ENCODE results near the gene ADAMTS4.
A peak's percentile ranks its signal among the peaks of the same experiment; 100 is the strongest.
"Not testable (repeated sequence)": the region's sequence is repeated elsewhere in the genome, so short reads cannot be mapped to it uniquely, and the experiment has no call there.

ADAMTS4 gene

GRCh38 chr1:161198897-161199431 is at the start of gene ADAMTS4:
Gene ADAMTS4, minus strand, starts transcription at chr1:161199054. Its CDS starts 427 bp downstream, at chr1:161198627.
- DNase-seq (ENCODE audit: low read depth), result no peak

- no peak for DNase-seq (ENCODE audit: low read depth)
Measured at GRCh38 chr1:161244888-161245287, 46.0 kb upstream of the ADAMTS4 start.

- no peak for DNase-seq (ENCODE audit: low read depth)
Measured at GRCh38 chr1:161242313-161242712, 43.5 kb upstream of the ADAMTS4 start.

GRCh38 chr1:161241682-161242081 is 42.8 kb upstream of the ADAMTS4 start:
- DNase-seq (ENCODE audit: low read depth), result no peak

- no peak for DNase-seq (ENCODE audit: low read depth)
Measured at GRCh38 chr1:161238039-161238473, 39.2 kb upstream of the ADAMTS4 start, which contains the start of gene NR1I3. Gene NR1I3, minus strand, starts transcription at chr1:161238203. Its CDS starts 1,638 bp downstream, at chr1:161236565.

GRCh38 chr1:161235957-161236775 is 37.3 kb upstream of the ADAMTS4 start:
- DNase-seq (ENCODE audit: low read depth), result no peak

GRCh38 chr1:161233102-161233501 is 34.2 kb upstream of the ADAMTS4 start:
- no peak for DNase-seq (ENCODE audit: low read depth)

- DNase-seq (ENCODE audit: low read depth), result no peak
Measured at GRCh38 chr1:161230762-161231161, 31.9 kb upstream of the ADAMTS4 start.

- DNase-seq (ENCODE audit: low read depth), result no peak
Measured at GRCh38 chr1:161229896-161230295, 31.0 kb upstream of the ADAMTS4 start.

- no peak for DNase-seq (ENCODE audit: low read depth)
Measured at GRCh38 chr1:161228032-161228431, 29.2 kb upstream of the ADAMTS4 start.

- DNase-seq (ENCODE audit: low read depth), result peak; percentile 80
Measured at GRCh38 chr1:161227196-161227871, 28.5 kb upstream of the ADAMTS4 start.

GRCh38 chr1:161226759-161227158 is 27.9 kb upstream of the ADAMTS4 start:
- no peak for DNase-seq (ENCODE audit: low read depth)

GRCh38 chr1:161226320-161226711 is 27.5 kb upstream of the ADAMTS4 start:
- DNase-seq (ENCODE audit: low read depth), result no peak

- peak; percentile 78 for DNase-seq (ENCODE audit: low read depth)
Measured at GRCh38 chr1:161225534-161226319, 26.9 kb upstream of the ADAMTS4 start, which contains the start of gene TOMM40L. Gene TOMM40L, plus strand, starts transcription at chr1:161226060. Its CDS starts 430 bp downstream, at chr1:161226490.

GRCh38 chr1:161225178-161225533 is 26.3 kb upstream of the ADAMTS4 start:
- DNase-seq (ENCODE audit: low read depth), result no peak

GRCh38 chr1:161224695-161225087 is 25.8 kb upstream of the ADAMTS4 start:
- DNase-seq (ENCODE audit: low read depth), result not testable (repeated sequence)

GRCh38 chr1:161223805-161224694 is 25.2 kb upstream of the ADAMTS4 start:
- no peak for DNase-seq (ENCODE audit: low read depth)

GRCh38 chr1:161222175-161223019 is 23.5 kb upstream of the ADAMTS4 start:
- no peak for DNase-seq (ENCODE audit: low read depth)

- DNase-seq (ENCODE audit: low read depth), result no peak
Measured at GRCh38 chr1:161220002-161220401, 21.1 kb upstream of the ADAMTS4 start.
